GM18519 (cell line): Measurements from ENCODE around the gene FLRT1.

Experiments
- ATAC-seq: cut with Tn5 transposase; IDR thresholded peaks from one replicate; pipeline ENCODE4 v1.9.1; 2021; ENCODE audit warnings: mild to moderate bottlenecking, moderate library complexity; ENCODE audit not compliant: unreplicated experiment, low FRiP score

FLRT1 gene

GRCh38 chr11:64084146-64084950, 48.6 kb downstream of the FLRT1 start:
- ATAC-seq = no peak

GRCh38 chr11:64084951-64085710, 49.4 kb downstream of the FLRT1 start:
- ATAC-seq = no peak
